Sigmoid colon (tissue), 4 donors: ENCODE data around the gene CHPF.

ENCODE experiments used
- CTCF ChIP-seq, 4 experiments: fragments of 450-650 bp in 3 of 4; fragments of 200-600 bp in 1 of 4; IDR thresholded peaks; one replicate each; pipeline ENCODE4 v1.5.1; 2016 to 2019; ENCODE audit warnings: antibody characterized with exemption in 4 of 4, mild to moderate bottlenecking in 3 of 4, moderate library complexity in 2 of 4
- EP300 ChIP-seq, 4 donors: sonication (generic); formaldehyde crosslinking; IDR thresholded peaks; one replicate each; pipeline ENCODE4 v1.6.1; 2017; ENCODE audit warnings: antibody characterized with exemption in 4 of 4
- POLR2A ChIP-seq, 2 donors: fragments of 450-650 bp; IDR thresholded peaks; one replicate each; pipeline ENCODE4 v1.6.1; 2016; ENCODE audit warnings: antibody characterized with exemption in 2 of 2, mild to moderate bottlenecking in 2 of 2, moderate library complexity in 2 of 2
- POLR2AphosphoS5 ChIP-seq, 4 donors: sonication (generic); formaldehyde crosslinking; IDR thresholded peaks; one replicate each; pipeline ENCODE4 v1.6.1; 2017; ENCODE audit warnings: antibody characterized with exemption in 4 of 4

- TF ChIP-seq CTCF (IDR thresholded peaks at IDR 0.05) (no peak), POLR2A (IDR thresholded peaks at IDR 0.05) (no peak), EP300 (IDR thresholded peaks at IDR 0.05) (no peak), POLR2AphosphoS5 (IDR thresholded peaks at IDR 0.05) (no peak)
These were observed 12.8 kb upstream of the CHPF start for GRCh38 chr2:219556413-219556812.
